ENCODE measurements around the gene SMAD6. TPM values are rescaled to one million over a fixed set of nuclear protein-coding genes. Genes with fewer than 3 reads are reported as not detected.
A peak's percentile ranks its signal among the peaks of the same experiment; 100 is the strongest.

Gene SMAD6
- total RNA-seq, 1 donor from 2014 or later, result 14.6 TPM

DNA sequence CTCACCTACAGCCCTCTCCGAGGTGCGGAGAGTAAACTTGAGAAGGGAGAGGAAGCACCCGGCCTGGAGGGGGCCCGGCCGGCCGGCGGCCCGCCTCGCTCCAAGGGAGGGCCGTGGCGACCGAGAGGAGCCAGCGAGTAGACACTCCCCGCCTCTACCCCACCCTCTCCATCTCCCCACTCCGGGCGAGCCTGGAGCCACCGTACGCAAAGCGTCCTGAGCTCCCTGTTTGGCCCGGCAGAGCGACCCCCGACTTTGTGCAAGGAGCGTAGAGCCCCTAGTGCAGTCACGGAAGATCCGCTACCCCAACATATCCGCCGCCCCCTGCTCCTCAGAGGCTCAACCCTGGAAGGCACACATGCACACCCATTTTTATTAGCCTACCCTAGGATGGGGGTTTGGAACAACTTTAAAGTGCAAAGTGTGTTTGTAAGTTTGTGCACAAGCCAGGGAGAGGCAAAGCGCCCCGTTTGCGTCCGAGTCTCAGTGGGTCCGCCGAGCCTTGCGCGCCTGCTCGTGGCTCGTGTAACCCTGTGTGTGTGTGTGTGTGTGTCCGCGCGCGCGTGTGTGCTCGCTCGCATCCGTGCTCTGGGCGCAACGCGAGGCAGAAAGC is 508 bp upstream of the SMAD6 start:
- H3K27me3 Mint-ChIP-seq (ENCODE audit: unreplicated experiment), result no peaks in the 10 kb centered on the region
- TF ChIP-seq, protein P1, sequence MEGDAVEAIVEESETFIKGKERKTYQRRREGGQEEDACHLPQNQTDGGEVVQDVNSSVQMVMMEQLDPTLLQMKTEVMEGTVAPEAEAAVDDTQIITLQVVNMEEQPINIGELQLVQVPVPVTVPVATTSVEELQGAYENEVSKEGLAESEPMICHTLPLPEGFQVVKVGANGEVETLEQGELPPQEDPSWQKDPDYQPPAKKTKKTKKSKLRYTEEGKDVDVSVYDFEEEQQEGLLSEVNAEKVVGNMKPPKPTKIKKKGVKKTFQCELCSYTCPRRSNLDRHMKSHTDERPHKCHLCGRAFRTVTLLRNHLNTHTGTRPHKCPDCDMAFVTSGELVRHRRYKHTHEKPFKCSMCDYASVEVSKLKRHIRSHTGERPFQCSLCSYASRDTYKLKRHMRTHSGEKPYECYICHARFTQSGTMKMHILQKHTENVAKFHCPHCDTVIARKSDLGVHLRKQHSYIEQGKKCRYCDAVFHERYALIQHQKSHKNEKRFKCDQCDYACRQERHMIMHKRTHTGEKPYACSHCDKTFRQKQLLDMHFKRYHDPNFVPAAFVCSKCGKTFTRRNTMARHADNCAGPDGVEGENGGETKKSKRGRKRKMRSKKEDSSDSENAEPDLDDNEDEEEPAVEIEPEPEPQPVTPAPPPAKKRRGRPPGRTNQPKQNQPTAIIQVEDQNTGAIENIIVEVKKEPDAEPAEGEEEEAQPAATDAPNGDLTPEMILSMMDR (IDR thresholded peaks at IDR 0.05), result no peak
- peak overlapping the region; percentile 92 for H3K4me3 Mint-ChIP-seq (ENCODE audit: unreplicated experiment)
- H3K4me1 Mint-ChIP-seq (ENCODE audit: unreplicated experiment), result peaks cover 38% of the 10 kb centered on the region
- no peaks in the 10 kb centered on the region for H3K9me3 Mint-ChIP-seq (ENCODE audit: unreplicated experiment)
- H3K27ac Mint-ChIP-seq (ENCODE audit: unreplicated experiment), result peak overlapping the region; percentile 84
- no peaks in the 10 kb centered on the region for H3K36me3 Mint-ChIP-seq (ENCODE audit: unreplicated experiment)
- DNase-seq (ENCODE audit: extremely low spot score, unreplicated experiment), result peak; percentile 88

DNA sequence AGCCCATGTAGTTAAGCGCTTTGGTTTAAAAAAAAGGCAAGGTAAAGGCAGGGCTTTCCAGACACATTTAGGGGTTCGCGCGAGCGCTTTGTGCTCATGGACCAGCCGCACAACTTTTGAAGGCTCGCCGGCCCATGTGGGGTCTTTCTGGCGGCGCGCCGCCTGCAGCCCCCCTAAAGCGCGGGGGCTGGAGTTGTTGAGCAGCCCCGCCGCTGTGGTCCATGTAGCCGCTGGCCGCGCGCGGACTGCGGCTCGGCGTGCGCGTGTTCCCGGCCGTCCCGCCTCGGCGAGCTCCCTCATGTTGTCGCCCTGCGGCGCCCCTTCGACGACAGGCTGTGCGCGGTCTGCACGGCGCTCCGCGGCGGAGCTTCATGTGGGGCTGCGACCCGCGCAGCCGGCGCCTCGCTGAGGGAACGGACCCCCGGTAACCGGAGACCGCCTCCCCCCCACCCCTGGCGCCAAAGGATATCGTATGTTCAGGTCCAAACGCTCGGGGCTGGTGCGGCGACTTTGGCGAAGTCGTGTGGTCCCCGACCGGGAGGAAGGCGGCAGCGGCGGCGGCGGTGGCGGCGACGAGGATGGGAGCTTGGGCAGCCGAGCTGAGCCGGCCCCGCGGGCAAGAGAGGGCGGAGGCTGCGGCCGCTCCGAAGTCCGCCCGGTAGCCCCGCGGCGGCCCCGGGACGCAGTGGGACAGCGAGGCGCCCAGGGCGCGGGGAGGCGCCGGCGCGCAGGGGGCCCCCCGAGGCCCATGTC is 927 bp downstream of the SMAD6 start:
- H3K27ac Mint-ChIP-seq (ENCODE audit: unreplicated experiment), result peak overlapping the region; percentile 89
- H3K4me3 Mint-ChIP-seq (ENCODE audit: unreplicated experiment), result peak overlapping the region; percentile 92
- TF ChIP-seq, protein P1 (IDR thresholded peaks at IDR 0.05), result no peak
- no peaks in the 10 kb centered on the region for H3K27me3 Mint-ChIP-seq (ENCODE audit: unreplicated experiment)
- H3K9me3 Mint-ChIP-seq (ENCODE audit: unreplicated experiment), result no peaks in the 10 kb centered on the region
- DNase-seq (ENCODE audit: extremely low spot score, unreplicated experiment), result no peak
- H3K36me3 Mint-ChIP-seq (ENCODE audit: unreplicated experiment), result no peaks in the 10 kb centered on the region
- H3K4me1 Mint-ChIP-seq (ENCODE audit: unreplicated experiment), result peaks cover 51% of the 10 kb centered on the region

DNA sequence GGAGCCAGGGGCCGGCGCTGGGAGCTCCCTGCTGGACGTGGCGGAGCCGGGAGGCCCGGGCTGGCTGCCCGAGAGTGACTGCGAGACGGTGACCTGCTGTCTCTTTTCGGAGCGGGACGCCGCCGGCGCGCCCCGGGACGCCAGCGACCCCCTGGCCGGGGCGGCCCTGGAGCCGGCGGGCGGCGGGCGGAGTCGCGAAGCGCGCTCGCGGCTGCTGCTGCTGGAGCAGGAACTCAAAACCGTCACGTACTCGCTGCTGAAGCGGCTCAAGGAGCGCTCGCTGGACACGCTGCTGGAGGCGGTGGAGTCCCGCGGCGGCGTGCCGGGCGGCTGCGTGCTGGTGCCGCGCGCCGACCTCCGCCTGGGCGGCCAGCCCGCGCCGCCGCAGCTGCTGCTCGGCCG is 1.5 kb downstream of the SMAD6 start:
- no peak for DNase-seq (ENCODE audit: extremely low spot score, unreplicated experiment)
- Mint-ChIP-seq H3K27ac (ENCODE audit: unreplicated experiment) (no peak overlapping the region), H3K4me3 (ENCODE audit: unreplicated experiment) (no peak overlapping the region), H3K9me3 (ENCODE audit: unreplicated experiment) (no peaks in the 10 kb centered on the region), H3K4me1 (ENCODE audit: unreplicated experiment) (peaks cover 48% of the 10 kb centered on the region), H3K27me3 (ENCODE audit: unreplicated experiment) (no peaks in the 10 kb centered on the region), H3K36me3 (ENCODE audit: unreplicated experiment) (no peaks in the 10 kb centered on the region)
- TF ChIP-seq, protein P1 (IDR thresholded peaks at IDR 0.05), result no peak

DNA sequence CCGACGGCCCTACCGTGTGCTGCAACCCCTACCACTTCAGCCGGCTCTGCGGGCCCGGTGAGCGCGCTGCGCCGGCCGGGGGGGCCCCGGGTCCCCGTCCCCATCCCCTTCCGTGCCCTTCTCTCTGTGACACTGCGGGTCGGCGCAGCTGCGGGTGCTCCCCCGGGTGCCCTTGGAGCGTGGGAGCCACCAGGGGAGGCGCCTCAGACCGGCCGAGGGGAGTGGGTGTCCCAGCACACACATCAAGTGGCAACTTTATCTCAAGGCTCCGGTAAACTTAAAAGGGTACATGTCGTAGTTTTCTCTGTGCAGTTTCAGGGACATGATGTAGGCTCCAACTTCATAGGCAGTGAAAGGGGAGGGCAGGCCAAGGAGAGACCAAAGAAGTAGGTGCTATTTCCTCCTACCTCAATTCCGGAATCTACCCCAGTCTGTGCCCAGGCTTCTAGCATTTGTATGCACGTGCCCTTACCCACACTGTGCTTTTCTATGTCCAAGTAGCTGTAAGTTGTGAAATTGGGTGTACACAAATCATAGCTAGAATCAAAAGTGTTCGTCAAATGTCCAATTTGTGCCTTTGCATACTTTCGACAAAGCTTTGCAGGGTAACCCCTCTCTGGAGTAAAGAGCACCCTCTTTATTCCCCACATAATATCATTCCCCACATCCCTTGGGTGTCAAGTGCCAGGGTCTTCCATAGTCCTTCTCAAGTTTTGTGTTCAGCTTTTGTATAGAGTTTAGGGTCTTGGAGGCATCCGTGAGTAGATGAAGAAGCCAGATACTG is 2.2 kb downstream of the SMAD6 start:
- TF ChIP-seq, protein P1 (IDR thresholded peaks at IDR 0.05), result no peak
- no peaks in the 10 kb centered on the region for H3K9me3 Mint-ChIP-seq (ENCODE audit: unreplicated experiment)
- no peaks in the 10 kb centered on the region for H3K27me3 Mint-ChIP-seq (ENCODE audit: unreplicated experiment)
- H3K4me3 Mint-ChIP-seq (ENCODE audit: unreplicated experiment), result peak overlapping the region; percentile 73
- H3K36me3 Mint-ChIP-seq (ENCODE audit: unreplicated experiment), result peaks cover 4% of the 10 kb centered on the region
- peaks cover 49% of the 10 kb centered on the region for H3K4me1 Mint-ChIP-seq (ENCODE audit: unreplicated experiment)
- DNase-seq (ENCODE audit: extremely low spot score, unreplicated experiment), result no peak
- no peak overlapping the region for H3K27ac Mint-ChIP-seq (ENCODE audit: unreplicated experiment)

DNA sequence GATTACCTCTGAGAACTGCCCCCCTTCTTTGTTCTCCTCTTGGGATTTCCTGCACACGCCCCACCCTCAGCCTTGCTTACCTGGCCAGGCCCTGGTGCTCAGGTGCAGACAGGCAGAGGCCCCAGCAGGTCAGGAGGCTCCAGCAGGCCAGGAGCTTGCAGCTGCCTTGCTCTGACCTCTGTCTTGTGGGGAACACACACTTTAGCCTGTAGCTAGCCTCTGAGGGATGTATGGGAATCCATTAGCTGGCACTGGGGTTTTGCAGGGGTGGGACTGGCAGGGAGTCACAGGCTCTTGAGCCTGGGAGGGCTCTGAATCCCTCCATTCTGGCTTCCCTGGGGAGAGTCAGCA is 2.7 kb downstream of the SMAD6 start:
- Mint-ChIP-seq H3K36me3 (ENCODE audit: unreplicated experiment) (peaks cover 4% of the 10 kb centered on the region), H3K27me3 (ENCODE audit: unreplicated experiment) (no peaks in the 10 kb centered on the region), H3K27ac (ENCODE audit: unreplicated experiment) (peak overlapping the region; percentile 53), H3K4me1 (ENCODE audit: unreplicated experiment) (peaks cover 49% of the 10 kb centered on the region), H3K4me3 (ENCODE audit: unreplicated experiment) (peak overlapping the region; percentile 73), H3K9me3 (ENCODE audit: unreplicated experiment) (no peaks in the 10 kb centered on the region)
- TF ChIP-seq, protein P1 (IDR thresholded peaks at IDR 0.05), result no peak
- DNase-seq (ENCODE audit: extremely low spot score, unreplicated experiment), result no peak
